WTC11 (cell line): ENCODE results near the gene LARGE1.

ENCODE experiments used
- GABPB1 ChIP-seq: sonication (generic); formaldehyde crosslinking; IDR thresholded peaks from 2 replicates; pipeline ENCODE4 v1.8.1; 2023; ENCODE audit warnings: mild to moderate bottlenecking, missing genetic modification reagents
- NR1H2 ChIP-seq: sonication (generic); formaldehyde crosslinking; IDR thresholded peaks from 2 replicates; pipeline ENCODE4 v1.9.0; 2021; ENCODE audit warnings: mild to moderate bottlenecking, moderate library complexity, missing genetic modification reagents
- SP1 ChIP-seq: sonication (generic); formaldehyde crosslinking; conservative IDR thresholded peaks from 2 replicates; pipeline ENCODE4 v1.8.1; 2022; ENCODE audit warnings: missing genetic modification reagents
- ZNF416 ChIP-seq: fragments of 250-450 bp; sonication (Bioruptor Pico); IDR thresholded peaks from 2 replicates; pipeline ENCODE4 v1.9.0; 2021; ENCODE audit warnings: mild to moderate bottlenecking, inconsistent platforms
- TF ChIP-seq, protein P1 (sequence below): fragments of 200-600 bp; IDR thresholded peaks from 2 replicates; pipeline ENCODE4 v1.8.0; 2022; ENCODE audit warnings: antibody characterized with exemption
- TF ChIP-seq, protein P2 (sequence below): sonication (generic); formaldehyde crosslinking; IDR thresholded peaks from 2 replicates; pipeline ENCODE4 v1.8.1; 2023; ENCODE audit warnings: mild to moderate bottlenecking, missing genetic modification reagents, moderate library complexity
- TF ChIP-seq, protein P3 (sequence below): sonication (generic); formaldehyde crosslinking; IDR thresholded peaks from 2 replicates; pipeline ENCODE4 v1.8.1; 2022; ENCODE audit warnings: mild to moderate bottlenecking, moderate library complexity, missing genetic modification reagents
- TF ChIP-seq, protein P4 (sequence below): sonication (generic); formaldehyde crosslinking; IDR thresholded peaks from 2 replicates; pipeline ENCODE4 v1.8.1; 2022; ENCODE audit warnings: low read depth, mild to moderate bottlenecking, moderate library complexity, missing genetic modification reagents, borderline replicate concordance

DNA sequence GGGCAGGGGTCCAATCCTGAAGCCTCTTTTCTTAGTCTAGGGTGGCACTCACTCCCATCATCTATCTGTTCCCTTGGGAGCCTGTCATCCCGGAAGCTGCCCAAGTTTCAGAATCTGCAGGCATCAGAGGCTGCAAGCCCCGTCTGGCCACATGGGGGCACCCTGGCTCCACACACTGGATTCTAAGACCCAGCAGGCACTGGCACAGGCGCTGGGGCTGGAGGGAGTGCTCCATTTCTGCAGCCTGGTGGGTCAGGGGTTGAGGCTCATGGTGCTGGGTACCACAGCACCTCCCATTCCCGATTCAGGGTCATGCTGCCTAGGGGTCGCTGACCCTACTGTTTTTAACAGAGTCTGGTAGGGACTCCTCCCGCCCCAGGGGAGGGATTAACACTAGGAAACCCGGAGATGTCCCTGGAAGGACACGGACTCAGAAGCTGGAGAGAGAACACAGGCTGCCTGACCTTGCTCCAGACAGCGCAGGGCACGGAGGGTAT is 618.2 kb downstream of the LARGE1 start:
- TF ChIP-seq, protein P1, sequence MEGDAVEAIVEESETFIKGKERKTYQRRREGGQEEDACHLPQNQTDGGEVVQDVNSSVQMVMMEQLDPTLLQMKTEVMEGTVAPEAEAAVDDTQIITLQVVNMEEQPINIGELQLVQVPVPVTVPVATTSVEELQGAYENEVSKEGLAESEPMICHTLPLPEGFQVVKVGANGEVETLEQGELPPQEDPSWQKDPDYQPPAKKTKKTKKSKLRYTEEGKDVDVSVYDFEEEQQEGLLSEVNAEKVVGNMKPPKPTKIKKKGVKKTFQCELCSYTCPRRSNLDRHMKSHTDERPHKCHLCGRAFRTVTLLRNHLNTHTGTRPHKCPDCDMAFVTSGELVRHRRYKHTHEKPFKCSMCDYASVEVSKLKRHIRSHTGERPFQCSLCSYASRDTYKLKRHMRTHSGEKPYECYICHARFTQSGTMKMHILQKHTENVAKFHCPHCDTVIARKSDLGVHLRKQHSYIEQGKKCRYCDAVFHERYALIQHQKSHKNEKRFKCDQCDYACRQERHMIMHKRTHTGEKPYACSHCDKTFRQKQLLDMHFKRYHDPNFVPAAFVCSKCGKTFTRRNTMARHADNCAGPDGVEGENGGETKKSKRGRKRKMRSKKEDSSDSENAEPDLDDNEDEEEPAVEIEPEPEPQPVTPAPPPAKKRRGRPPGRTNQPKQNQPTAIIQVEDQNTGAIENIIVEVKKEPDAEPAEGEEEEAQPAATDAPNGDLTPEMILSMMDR: peak; percentile 87
- no peak for TF ChIP-seq GABPB1 (CRISPR knock-in tag)
- TF ChIP-seq, protein P2, sequence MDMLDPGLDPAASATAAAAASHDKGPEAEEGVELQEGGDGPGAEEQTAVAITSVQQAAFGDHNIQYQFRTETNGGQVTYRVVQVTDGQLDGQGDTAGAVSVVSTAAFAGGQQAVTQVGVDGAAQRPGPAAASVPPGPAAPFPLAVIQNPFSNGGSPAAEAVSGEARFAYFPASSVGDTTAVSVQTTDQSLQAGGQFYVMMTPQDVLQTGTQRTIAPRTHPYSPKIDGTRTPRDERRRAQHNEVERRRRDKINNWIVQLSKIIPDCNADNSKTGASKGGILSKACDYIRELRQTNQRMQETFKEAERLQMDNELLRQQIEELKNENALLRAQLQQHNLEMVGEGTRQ (CRISPR knock-in tag): no peak
- no peak for TF ChIP-seq NR1H2 (CRISPR knock-in tag)
- TF ChIP-seq ZNF416: no peak
- TF ChIP-seq, protein P3, sequence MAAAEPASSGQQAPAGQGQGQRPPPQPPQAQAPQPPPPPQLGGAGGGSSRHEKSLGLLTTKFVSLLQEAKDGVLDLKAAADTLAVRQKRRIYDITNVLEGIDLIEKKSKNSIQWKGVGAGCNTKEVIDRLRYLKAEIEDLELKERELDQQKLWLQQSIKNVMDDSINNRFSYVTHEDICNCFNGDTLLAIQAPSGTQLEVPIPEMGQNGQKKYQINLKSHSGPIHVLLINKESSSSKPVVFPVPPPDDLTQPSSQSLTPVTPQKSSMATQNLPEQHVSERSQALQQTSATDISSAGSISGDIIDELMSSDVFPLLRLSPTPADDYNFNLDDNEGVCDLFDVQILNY (CRISPR knock-in tag): no peak
- TF ChIP-seq, protein P4, sequence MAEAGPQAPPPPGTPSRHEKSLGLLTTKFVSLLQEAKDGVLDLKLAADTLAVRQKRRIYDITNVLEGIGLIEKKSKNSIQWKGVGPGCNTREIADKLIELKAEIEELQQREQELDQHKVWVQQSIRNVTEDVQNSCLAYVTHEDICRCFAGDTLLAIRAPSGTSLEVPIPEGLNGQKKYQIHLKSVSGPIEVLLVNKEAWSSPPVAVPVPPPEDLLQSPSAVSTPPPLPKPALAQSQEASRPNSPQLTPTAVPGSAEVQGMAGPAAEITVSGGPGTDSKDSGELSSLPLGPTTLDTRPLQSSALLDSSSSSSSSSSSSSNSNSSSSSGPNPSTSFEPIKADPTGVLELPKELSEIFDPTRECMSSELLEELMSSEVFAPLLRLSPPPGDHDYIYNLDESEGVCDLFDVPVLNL: no peak
- TF ChIP-seq SP1 (CRISPR knock-in tag): no peak
